Loucy (cell line): Measurements from ENCODE around the gene SELENOI.

Source experiments
- H2AFZ ChIP-seq: fragments of 200-600 bp; sonication (generic); 2 replicates; pipeline ENCODE4 v1.6.0; 2016; ENCODE audit warnings: antibody characterized with exemption, mild to moderate bottlenecking, low read length, moderate library complexity
- H3F3A ChIP-seq: fragments of 200-600 bp; 2 replicates; pipeline ENCODE4 v1.6.0; 2016; ENCODE audit warnings: antibody characterized with exemption, low read depth, mild to moderate bottlenecking
- H3K27me3 ChIP-seq: fragments of 200-600 bp; sonication (generic); 2 replicates; pipeline ENCODE4 v1.6.1; 2014; ENCODE audit warnings: low read length, mild to moderate bottlenecking; ENCODE audit not compliant: insufficient read depth, poor library complexity, severe bottlenecking
- H3K36me3 ChIP-seq: fragments of 200-600 bp; sonication (generic); 2 replicates; pipeline ENCODE4 v1.6.1; 2016; ENCODE audit warnings: low read length; ENCODE audit not compliant: insufficient read depth
- H3K4me1 ChIP-seq: fragments of 200-600 bp; sonication (generic); 2 replicates; pipeline ENCODE4 v1.5.1; 2014; ENCODE audit warnings: low read length, mild to moderate bottlenecking; ENCODE audit not compliant: insufficient read depth, poor library complexity, severe bottlenecking
- H3K4me2 ChIP-seq: fragments of 200-600 bp; sonication (generic); 2 replicates; pipeline ENCODE4 v1.6.0; 2014; ENCODE audit warnings: antibody characterized with exemption, low read length, low read depth, mild to moderate bottlenecking; ENCODE audit not compliant: poor library complexity, severe bottlenecking
- H3K4me3 ChIP-seq: fragments of 200-600 bp; sonication (generic); 2 replicates; pipeline ENCODE4 v1.5.1; 2014; ENCODE audit warnings: low read length, mild to moderate bottlenecking, mixed read lengths; ENCODE audit not compliant: poor library complexity, severe bottlenecking
- H3K79me2 ChIP-seq: fragments of 200-600 bp; sonication (generic); 2 replicates; pipeline ENCODE4 v1.6.1; 2014; ENCODE audit warnings: low read length; ENCODE audit not compliant: insufficient read depth
- H3K9ac ChIP-seq: fragments of 200-600 bp; sonication (generic); 2 replicates; pipeline ENCODE4 v1.6.0; 2014; ENCODE audit warnings: mild to moderate bottlenecking, low read depth, low read length, moderate library complexity; ENCODE audit not compliant: poor library complexity, severe bottlenecking
- H3K9me2 ChIP-seq: fragments of 200-600 bp; sonication (generic); replicated peaks from 2 replicates; pipeline ENCODE4 v1.6.1; 2016; ENCODE audit warnings: low read depth, low read length, mixed read lengths
- H3K9me3 ChIP-seq: fragments of 200-600 bp; sonication (generic); 2 replicates; pipeline ENCODE4 v1.6.1; 2014; ENCODE audit warnings: mild to moderate bottlenecking, antibody characterized with exemption, low read length, low read depth; ENCODE audit not compliant: insufficient read depth
- H4K20me1 ChIP-seq: fragments of 200-600 bp; sonication (generic); 2 replicates; pipeline ENCODE4 v1.6.0; 2014; ENCODE audit warnings: antibody characterized with exemption, low read length, mild to moderate bottlenecking; ENCODE audit not compliant: insufficient read depth, poor library complexity, severe bottlenecking
- CTCF ChIP-seq: fragments of 200-600 bp; sonication (generic); conservative IDR thresholded peaks from 2 replicates; pipeline ENCODE4 v1.5.1; 2014; ENCODE audit warnings: mild to moderate bottlenecking, antibody characterized with exemption, low read length
- EZH2phosphoT487 ChIP-seq: fragments of 200-600 bp; IDR thresholded peaks from 2 replicates; pipeline ENCODE4 v1.6.1; 2018; ENCODE audit warnings: antibody characterized with exemption, mild to moderate bottlenecking, moderate library complexity, borderline replicate concordance

Gene SELENOI

DNA sequence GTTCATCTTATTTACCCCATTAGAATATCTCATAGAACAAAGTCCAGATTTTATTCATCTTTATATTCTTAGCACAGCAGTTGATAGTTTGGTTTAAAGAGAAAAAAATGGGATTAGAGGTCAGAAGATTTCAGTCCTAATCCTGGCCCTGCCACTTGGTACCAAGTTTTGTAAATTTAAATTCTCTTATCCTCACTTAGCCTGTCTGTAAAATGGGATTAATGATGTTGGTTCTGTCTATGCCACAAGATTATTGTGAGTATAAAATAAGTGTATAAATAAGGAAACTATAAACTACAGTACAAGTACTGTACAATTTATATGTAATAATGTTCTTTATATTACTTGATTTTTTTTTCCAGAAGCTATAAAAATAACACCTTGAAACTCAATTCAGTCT is 38.7 kb downstream of the SELENOI start:
- Histone ChIP-seq H3K4me2 (no peak overlapping the region), H3K79me2 (no peaks in the 10 kb centered on the region), H3K4me3 (no peak overlapping the region), H3K36me3 (peaks cover 63% of the 10 kb centered on the region), H3K9me3 (no peaks in the 10 kb centered on the region), H3F3A (no peaks in the 10 kb centered on the region), H3K9me2 (no peaks in the 10 kb centered on the region), H3K27me3 (no peaks in the 10 kb centered on the region), H3K9ac (no peak overlapping the region), H2AFZ (no peak overlapping the region), H3K4me1 (no peaks in the 10 kb centered on the region), H4K20me1 (no peaks in the 10 kb centered on the region)
- TF ChIP-seq CTCF (no peak), EZH2phosphoT487 (no peak)

DNA sequence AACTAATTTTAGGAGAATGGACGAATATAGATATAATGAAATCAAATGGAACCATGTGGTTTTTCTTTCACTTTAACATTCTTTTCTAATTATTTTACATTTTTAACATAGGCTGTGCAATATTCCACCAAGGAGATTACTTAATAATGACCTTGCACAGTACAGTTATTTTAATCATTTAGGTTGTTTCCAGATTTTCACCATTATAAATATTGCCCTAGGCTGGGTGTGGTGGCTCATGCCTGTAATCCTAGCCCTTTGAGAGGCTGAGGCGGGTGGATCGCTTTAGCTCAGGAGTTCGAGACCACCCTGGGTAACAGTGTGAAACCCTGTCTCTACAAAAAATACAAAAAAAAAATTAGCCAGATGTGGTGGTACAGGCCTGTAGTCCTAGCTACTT is 41.2 kb downstream of the SELENOI start:
- Histone ChIP-seq H4K20me1 (no peaks in the 10 kb centered on the region), H3K27me3 (no peaks in the 10 kb centered on the region), H3K9me2 (no peaks in the 10 kb centered on the region), H2AFZ (no peak overlapping the region), H3K4me1 (no peaks in the 10 kb centered on the region), H3K9ac (no peak overlapping the region), H3F3A (no peaks in the 10 kb centered on the region), H3K4me2 (no peak overlapping the region), H3K4me3 (no peak overlapping the region), H3K9me3 (no peaks in the 10 kb centered on the region), H3K36me3 (peaks cover 69% of the 10 kb centered on the region), H3K79me2 (no peaks in the 10 kb centered on the region)
- no peak for TF ChIP-seq CTCF
- no peak for TF ChIP-seq EZH2phosphoT487

GRCh38 chr2:26394694-26395093 is 48.8 kb downstream of the SELENOI start:
- peaks cover 22% of the 10 kb centered on the region; the same call in 1 of the 2 replicates for H3K36me3 ChIP-seq
- TF ChIP-seq CTCF (no peak), EZH2phosphoT487 (no peak)

More at GRCh38 chr2:26394694-26395093, 48.8 kb downstream of the SELENOI start:
- Histone ChIP-seq H3K4me1 (peaks cover 1% of the 10 kb centered on the region), H3F3A (no peaks in the 10 kb centered on the region), H3K9me2 (no peaks in the 10 kb centered on the region), H3K79me2 (no peaks in the 10 kb centered on the region), H4K20me1 (no peaks in the 10 kb centered on the region), H3K9ac (no peak overlapping the region), H3K4me2 (no peak overlapping the region), H3K27me3 (no peaks in the 10 kb centered on the region), H3K9me3 (no peaks in the 10 kb centered on the region), H3K4me3 (no peak overlapping the region), H2AFZ (no peak overlapping the region)
